Measurements from ENCODE around the gene APRT. TPM values are rescaled to one million over a fixed set of nuclear protein-coding genes. Genes with fewer than 3 reads are reported as not detected.

Gene APRT
- total and polyA plus RNA-seq, 9 of the 15 experiments (the other 6 are each of a cell fraction or from before 2014, with no cell fraction given), result 41.7 to 409 (median 146) TPM

DNA sequence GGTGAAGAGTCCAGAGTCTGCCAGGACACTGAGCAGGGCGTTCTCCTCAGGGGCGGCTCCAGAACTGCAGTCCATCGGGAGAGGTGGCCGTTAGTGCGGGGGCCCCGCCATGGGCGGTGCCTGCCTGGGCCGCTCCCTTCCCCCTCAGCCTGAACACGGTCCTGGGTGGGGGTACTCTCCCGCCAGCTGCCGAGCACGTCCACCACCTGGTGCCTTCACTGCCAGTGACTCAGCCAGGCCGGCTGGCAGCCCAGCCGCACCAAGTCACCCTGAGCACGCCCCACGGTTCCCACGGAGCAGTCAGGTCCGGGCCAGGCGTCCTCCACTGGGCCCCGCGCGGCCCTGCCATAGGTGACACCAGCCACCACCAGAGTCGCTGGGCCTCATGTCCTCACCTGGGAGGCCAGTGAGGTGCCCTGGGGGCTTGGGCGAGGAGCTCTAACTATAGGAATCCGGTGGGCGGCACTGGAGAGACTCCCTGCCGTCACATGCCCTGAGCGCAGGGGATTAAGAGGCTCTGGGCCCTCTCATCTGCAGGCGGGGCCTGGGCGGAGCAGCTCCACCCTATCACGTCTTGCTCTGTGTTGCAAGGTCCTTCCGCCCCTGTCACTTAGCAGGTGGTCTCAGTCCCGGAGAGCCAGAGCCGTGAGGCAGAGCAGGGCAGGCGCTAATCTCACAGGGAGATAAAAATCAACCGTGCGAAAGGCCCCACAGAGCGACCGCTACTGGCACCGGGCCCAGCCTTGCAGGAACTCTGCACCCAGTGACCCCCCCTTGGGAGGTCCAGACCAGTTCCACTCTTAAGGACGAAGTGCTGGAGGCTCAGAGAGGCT lies 41.1 kb downstream of the APRT start (continued):
- TF ChIP-seq, protein P1, sequence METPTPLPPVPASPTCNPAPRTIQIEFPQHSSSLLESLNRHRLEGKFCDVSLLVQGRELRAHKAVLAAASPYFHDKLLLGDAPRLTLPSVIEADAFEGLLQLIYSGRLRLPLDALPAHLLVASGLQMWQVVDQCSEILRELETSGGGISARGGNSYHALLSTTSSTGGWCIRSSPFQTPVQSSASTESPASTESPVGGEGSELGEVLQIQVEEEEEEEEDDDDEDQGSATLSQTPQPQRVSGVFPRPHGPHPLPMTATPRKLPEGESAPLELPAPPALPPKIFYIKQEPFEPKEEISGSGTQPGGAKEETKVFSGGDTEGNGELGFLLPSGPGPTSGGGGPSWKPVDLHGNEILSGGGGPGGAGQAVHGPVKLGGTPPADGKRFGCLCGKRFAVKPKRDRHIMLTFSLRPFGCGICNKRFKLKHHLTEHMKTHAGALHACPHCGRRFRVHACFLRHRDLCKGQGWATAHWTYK (CRISPR knock-in tag; IDR thresholded peaks at IDR 0.05), result peak; percentile 70; the same call in 1 of the 2 replicates
- TF ChIP-seq ERF (CRISPR knock-in tag; IDR thresholded peaks at IDR 0.05) (no peak), ZNF830 (CRISPR knock-in tag; IDR thresholded peaks at IDR 0.05) (no peak), ARHGAP35 (IDR thresholded peaks at IDR 0.05; ENCODE audit: partially characterized antibody) (no peak), GABPB1 (CRISPR knock-in tag; IDR thresholded peaks at IDR 0.05) (no peak), FOXK1 (CRISPR knock-in tag; IDR thresholded peaks at IDR 0.05; ENCODE audit: borderline replicate concordance) (no peak), CHD1 (IDR thresholded peaks at IDR 0.05; ENCODE audit: low read length) (peak; percentile 91), ZNF197 (CRISPR knock-in tag; IDR thresholded peaks at IDR 0.05; ENCODE audit: low read depth) (peak; percentile 52; the same call in 1 of the 2 replicates), HLTF (IDR thresholded peaks at IDR 0.05) (peak; percentile 26; the same call in 1 of the 2 replicates), FOXP1 (CRISPR knock-in tag; IDR thresholded peaks at IDR 0.05) (peak; percentile 80; the same call in 1 of the 2 replicates), HIVEP1 (CRISPR knock-in tag; IDR thresholded peaks at IDR 0.05) (no peak), ZNF75A (CRISPR knock-in tag; IDR thresholded peaks at IDR 0.05) (no peak), NUFIP1 (IDR thresholded peaks at IDR 0.05; ENCODE audit: partially characterized antibody) (no peak), MEF2D (tag; conservative IDR thresholded peaks at IDR 0.05; ENCODE audit: low read depth) (no peak)
- TF ChIP-seq, protein P2, sequence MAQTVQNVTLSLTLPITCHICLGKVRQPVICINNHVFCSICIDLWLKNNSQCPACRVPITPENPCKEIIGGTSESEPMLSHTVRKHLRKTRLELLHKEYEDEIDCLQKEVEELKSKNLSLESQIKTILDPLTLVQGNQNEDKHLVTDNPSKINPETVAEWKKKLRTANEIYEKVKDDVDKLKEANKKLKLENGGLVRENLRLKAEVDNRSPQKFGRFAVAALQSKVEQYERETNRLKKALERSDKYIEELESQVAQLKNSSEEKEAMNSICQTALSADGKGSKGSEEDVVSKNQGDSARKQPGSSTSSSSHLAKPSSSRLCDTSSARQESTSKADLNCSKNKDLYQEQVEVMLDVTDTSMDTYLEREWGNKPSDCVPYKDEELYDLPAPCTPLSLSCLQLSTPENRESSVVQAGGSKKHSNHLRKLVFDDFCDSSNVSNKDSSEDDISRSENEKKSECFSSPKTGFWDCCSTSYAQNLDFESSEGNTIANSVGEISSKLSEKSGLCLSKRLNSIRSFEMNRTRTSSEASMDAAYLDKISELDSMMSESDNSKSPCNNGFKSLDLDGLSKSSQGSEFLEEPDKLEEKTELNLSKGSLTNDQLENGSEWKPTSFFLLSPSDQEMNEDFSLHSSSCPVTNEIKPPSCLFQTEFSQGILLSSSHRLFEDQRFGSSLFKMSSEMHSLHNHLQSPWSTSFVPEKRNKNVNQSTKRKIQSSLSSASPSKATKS (CRISPR knock-in tag; IDR thresholded peaks at IDR 0.05), result no peak
- TF ChIP-seq, protein P3, sequence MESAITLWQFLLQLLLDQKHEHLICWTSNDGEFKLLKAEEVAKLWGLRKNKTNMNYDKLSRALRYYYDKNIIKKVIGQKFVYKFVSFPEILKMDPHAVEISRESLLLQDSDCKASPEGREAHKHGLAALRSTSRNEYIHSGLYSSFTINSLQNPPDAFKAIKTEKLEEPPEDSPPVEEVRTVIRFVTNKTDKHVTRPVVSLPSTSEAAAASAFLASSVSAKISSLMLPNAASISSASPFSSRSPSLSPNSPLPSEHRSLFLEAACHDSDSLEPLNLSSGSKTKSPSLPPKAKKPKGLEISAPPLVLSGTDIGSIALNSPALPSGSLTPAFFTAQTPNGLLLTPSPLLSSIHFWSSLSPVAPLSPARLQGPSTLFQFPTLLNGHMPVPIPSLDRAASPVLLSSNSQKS (CRISPR knock-in tag; IDR thresholded peaks at IDR 0.05), result no peak
- TF ChIP-seq, protein P4, sequence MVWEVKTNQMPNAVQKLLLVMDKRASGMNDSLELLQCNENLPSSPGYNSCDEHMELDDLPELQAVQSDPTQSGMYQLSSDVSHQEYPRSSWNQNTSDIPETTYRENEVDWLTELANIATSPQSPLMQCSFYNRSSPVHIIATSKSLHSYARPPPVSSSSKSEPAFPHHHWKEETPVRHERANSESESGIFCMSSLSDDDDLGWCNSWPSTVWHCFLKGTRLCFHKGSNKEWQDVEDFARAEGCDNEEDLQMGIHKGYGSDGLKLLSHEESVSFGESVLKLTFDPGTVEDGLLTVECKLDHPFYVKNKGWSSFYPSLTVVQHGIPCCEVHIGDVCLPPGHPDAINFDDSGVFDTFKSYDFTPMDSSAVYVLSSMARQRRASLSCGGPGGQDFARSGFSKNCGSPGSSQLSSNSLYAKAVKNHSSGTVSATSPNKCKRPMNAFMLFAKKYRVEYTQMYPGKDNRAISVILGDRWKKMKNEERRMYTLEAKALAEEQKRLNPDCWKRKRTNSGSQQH (CRISPR knock-in tag; IDR thresholded peaks at IDR 0.05), result 0 out of 2 replicates have a peak, but pooled peaks have one; percentile 64
- TF ChIP-seq, protein P5, sequence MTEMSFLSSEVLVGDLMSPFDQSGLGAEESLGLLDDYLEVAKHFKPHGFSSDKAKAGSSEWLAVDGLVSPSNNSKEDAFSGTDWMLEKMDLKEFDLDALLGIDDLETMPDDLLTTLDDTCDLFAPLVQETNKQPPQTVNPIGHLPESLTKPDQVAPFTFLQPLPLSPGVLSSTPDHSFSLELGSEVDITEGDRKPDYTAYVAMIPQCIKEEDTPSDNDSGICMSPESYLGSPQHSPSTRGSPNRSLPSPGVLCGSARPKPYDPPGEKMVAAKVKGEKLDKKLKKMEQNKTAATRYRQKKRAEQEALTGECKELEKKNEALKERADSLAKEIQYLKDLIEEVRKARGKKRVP (CRISPR knock-in tag; IDR thresholded peaks at IDR 0.05), result peak; percentile 96
- TF ChIP-seq, protein P6, sequence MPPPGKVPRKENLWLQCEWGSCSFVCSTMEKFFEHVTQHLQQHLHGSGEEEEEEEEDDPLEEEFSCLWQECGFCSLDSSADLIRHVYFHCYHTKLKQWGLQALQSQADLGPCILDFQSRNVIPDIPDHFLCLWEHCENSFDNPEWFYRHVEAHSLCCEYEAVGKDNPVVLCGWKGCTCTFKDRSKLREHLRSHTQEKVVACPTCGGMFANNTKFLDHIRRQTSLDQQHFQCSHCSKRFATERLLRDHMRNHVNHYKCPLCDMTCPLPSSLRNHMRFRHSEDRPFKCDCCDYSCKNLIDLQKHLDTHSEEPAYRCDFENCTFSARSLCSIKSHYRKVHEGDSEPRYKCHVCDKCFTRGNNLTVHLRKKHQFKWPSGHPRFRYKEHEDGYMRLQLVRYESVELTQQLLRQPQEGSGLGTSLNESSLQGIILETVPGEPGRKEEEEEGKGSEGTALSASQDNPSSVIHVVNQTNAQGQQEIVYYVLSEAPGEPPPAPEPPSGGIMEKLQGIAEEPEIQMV (tag; conservative IDR thresholded peaks at IDR 0.05; ENCODE audit: low read depth), result no peak
